Measurements from ENCODE around the gene CD83. TPM values are rescaled to one million over a fixed set of nuclear protein-coding genes. Genes with fewer than 3 reads are reported as not detected.

Gene CD83
- total RNA-seq, 1 donor from 2014 or later, result 1.8 TPM

DNA sequence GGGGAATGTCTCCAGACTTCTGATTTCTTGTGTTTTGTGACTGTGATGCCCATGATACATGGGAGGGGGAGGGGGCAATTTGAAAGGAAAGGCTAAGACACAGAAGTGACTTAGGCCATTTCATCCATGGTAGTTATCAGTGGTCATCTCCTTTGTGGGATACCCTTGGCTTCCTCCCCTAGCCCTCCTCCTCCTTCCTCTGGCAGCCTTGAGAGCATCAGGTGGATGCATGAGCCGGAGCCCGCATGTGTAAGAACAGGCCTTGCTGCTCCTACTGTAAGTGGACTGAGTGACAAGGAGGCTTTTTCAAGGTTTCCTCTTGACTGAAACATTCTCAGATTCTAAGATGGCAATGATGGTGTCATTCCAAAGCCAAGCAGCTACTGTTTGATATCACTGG lies 874 bp downstream of the CD83 start:
- Histone ChIP-seq H3K27me3 (ENCODE audit: low read depth) (no peaks in the 10 kb centered on the region), H3K9me3 (replicated peaks) (no peaks in the 10 kb centered on the region), H3K36me3 (no peaks in the 10 kb centered on the region), H3K4me3 (peak overlapping the region; percentile 80), H3K27ac (replicated peaks) (no peak overlapping the region), H3K4me1 (peaks cover 32% of the 10 kb centered on the region)
- intact Hi-C loops (cut with micrococcal nuclease), result no loop called here
- no peak for DNase-seq
- TF ChIP-seq, protein P1, sequence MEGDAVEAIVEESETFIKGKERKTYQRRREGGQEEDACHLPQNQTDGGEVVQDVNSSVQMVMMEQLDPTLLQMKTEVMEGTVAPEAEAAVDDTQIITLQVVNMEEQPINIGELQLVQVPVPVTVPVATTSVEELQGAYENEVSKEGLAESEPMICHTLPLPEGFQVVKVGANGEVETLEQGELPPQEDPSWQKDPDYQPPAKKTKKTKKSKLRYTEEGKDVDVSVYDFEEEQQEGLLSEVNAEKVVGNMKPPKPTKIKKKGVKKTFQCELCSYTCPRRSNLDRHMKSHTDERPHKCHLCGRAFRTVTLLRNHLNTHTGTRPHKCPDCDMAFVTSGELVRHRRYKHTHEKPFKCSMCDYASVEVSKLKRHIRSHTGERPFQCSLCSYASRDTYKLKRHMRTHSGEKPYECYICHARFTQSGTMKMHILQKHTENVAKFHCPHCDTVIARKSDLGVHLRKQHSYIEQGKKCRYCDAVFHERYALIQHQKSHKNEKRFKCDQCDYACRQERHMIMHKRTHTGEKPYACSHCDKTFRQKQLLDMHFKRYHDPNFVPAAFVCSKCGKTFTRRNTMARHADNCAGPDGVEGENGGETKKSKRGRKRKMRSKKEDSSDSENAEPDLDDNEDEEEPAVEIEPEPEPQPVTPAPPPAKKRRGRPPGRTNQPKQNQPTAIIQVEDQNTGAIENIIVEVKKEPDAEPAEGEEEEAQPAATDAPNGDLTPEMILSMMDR (IDR thresholded peaks at IDR 0.05; ENCODE audit: borderline replicate concordance), result no peak

DNA sequence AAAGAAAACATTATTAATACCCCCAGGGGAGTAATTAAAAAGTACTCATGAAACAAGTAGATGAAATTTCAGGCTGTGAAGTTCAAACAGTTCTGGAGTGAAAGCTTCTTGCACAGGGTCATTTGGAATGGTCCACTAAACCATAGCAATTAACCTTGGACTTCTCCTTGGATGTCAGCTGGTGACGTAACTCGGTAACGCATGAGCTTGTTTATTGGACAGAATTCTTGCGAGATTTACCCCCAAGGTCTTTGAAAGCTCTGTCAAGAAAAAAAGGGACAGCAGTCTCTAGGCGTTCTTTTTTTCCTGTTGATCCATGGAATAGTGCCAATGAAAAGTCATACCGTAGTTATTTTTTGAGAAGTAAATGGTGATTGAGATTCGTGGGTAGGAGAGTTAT lies 2.2 kb downstream of the CD83 start:
- TF ChIP-seq, protein P1 (IDR thresholded peaks at IDR 0.05; ENCODE audit: borderline replicate concordance), result no peak
- Histone ChIP-seq H3K9me3 (replicated peaks) (no peaks in the 10 kb centered on the region), H3K27me3 (ENCODE audit: low read depth) (no peaks in the 10 kb centered on the region), H3K36me3 (no peaks in the 10 kb centered on the region), H3K4me3 (no peak overlapping the region), H3K4me1 (peaks cover 32% of the 10 kb centered on the region), H3K27ac (replicated peaks) (no peak overlapping the region)
- intact Hi-C loops (cut with micrococcal nuclease), result no loop called here
- DNase-seq, result no peak

DNA sequence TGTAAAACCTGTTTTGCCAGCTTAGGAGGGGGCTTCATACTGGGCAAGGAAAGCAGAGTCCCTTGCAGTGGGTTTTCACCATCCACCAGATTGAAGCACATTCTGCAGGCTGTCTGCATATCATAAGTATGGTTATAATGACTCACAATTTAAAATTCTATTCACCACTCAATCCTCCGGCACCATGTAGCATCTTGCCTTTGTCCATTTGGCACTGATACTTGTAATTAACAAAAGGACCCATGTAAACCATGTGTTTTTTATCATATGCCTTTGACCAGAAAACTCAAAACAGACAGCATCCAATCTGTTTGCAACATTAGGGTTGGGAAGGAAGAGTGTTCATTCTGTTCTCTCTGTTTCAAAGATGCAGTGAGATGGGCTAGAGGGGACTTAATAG lies 3.0 kb downstream of the CD83 start:
- TF ChIP-seq, protein P1 (IDR thresholded peaks at IDR 0.05; ENCODE audit: borderline replicate concordance), result no peak
- no peaks in the 10 kb centered on the region for H3K27me3 ChIP-seq (ENCODE audit: low read depth)
- no peak overlapping the region for H3K27ac ChIP-seq (replicated peaks)
- H3K9me3 ChIP-seq (replicated peaks), result no peaks in the 10 kb centered on the region
- intact Hi-C loops (cut with micrococcal nuclease), result no loop called here
- H3K36me3 ChIP-seq, result no peaks in the 10 kb centered on the region
- H3K4me1 ChIP-seq, result peaks cover 32% of the 10 kb centered on the region
- H3K4me3 ChIP-seq, result no peak overlapping the region
- no peak for DNase-seq

DNA sequence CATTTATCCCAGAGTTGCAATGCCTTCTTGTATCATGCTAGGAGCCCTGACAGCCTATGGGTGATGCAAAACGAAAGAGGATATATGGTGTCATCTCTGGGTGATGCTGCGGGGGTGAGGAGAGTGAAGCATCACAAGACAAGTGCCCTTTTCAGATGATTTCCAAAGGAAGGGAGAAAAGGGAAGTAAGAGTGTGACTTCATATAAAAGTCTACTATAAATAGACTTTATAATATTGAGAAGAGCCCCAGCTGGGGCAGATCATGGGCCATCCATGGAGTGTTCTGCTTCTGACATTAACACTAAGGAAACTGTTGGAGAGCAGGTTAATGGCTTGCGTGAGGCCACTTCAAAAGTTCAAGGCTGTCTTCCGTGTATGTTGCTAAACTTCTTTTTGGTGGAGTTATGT lies 4.4 kb downstream of the CD83 start:
- intact Hi-C loops (cut with micrococcal nuclease), result no loop called here
- no peaks in the 10 kb centered on the region for H3K27me3 ChIP-seq (ENCODE audit: low read depth)
- DNase-seq, result no peak
- H3K4me1 ChIP-seq, result peaks cover 32% of the 10 kb centered on the region
- no peak overlapping the region for H3K4me3 ChIP-seq
- no peaks in the 10 kb centered on the region for H3K9me3 ChIP-seq (replicated peaks)
- no peak overlapping the region for H3K27ac ChIP-seq (replicated peaks)
- H3K36me3 ChIP-seq, result no peaks in the 10 kb centered on the region
- TF ChIP-seq, protein P1 (IDR thresholded peaks at IDR 0.05; ENCODE audit: borderline replicate concordance), result no peak

DNA sequence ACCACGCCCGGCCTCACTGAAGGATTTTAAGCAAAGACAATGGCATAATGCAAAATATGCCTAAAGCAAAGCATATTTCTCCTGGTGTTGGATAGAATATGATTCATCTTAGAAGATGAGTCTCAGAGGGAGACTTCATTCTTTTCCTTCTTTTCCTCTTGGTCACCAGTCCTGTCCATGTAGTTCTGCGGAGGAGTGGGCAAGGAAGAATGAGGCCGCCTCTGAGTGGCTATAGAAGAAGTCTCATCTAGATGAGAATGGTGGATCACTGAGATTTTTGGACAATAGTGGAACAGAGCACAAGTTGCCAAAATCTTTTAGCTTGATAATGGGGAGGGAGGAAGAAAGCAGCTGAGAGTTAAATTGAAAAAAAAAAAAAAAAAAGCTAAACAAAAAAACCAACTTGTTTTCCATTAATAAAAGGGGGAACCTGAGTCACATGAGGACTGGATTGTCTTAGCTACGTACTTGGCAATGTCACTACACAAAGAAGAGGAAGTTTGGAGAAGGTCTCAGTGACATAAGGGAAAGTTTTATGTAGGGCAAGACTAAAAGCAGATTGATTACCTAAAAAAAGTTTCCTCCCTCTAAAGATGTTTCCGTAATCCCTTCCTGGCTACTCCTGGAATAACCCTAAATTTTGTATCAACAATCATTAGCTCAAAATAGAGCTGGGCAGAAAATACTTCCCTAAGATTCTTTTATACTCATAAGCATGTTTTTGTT lies 6.0 kb downstream of the CD83 start:
- intact Hi-C loops (cut with micrococcal nuclease), result no loop called here

More for the DNA sequence above, 6.0 kb downstream of the CD83 start:
- H3K4me3 ChIP-seq, result no peak overlapping the region
- peak overlapping the region; percentile 47 for H3K27ac ChIP-seq (replicated peaks)
- H3K27me3 ChIP-seq (ENCODE audit: low read depth), result no peaks in the 10 kb centered on the region
- DNase-seq, result no peak
- H3K36me3 ChIP-seq, result no peaks in the 10 kb centered on the region
- H3K4me1 ChIP-seq, result peaks cover 25% of the 10 kb centered on the region
- TF ChIP-seq, protein P1 (IDR thresholded peaks at IDR 0.05; ENCODE audit: borderline replicate concordance), result no peak
- H3K9me3 ChIP-seq (replicated peaks), result no peaks in the 10 kb centered on the region
